Mononuclear cell (primary cell): ENCODE results near the gene NLGN4Y. TPM values are rescaled to one million over a fixed set of nuclear protein-coding genes. Genes with fewer than 3 reads are reported as not detected.

Experiments used
- H3K27me3 ChIP-seq: 2 replicates; pipeline ENCODE4 v1.6.0; 2011; ENCODE audit warnings: low read length, control low read depth; ENCODE audit not compliant: insufficient read depth
- H3K4me1 ChIP-seq: 2 replicates; pipeline ENCODE4 v1.5.1; 2011; ENCODE audit warnings: mild to moderate bottlenecking, low read length, control low read depth; ENCODE audit not compliant: insufficient read depth
- H3K4me3 ChIP-seq: 2 replicates; pipeline ENCODE4 v1.5.1; 2011; ENCODE audit warnings: mild to moderate bottlenecking, low read length, moderate library complexity
- H3K9me3 ChIP-seq: 2 replicates; pipeline ENCODE4 v1.5.1; 2011; ENCODE audit warnings: low read depth, mild to moderate bottlenecking, control low read depth, low read length
- total RNA-seq: library from RNA; depleted of rRNA; stranded (reverse); fragments of >200 nt; gene quantifications from one replicate; pipeline ENCODE4 v1.2.3, GENCODE V29; 2012

NLGN4Y gene
- total RNA-seq, 1 donor: not detected

GRCh38 chrY:14618513-14618912 is 94.2 kb downstream of the NLGN4Y start:
- Histone ChIP-seq H3K4me1 (no peaks in the 10 kb centered on the region), H3K27me3 (no peaks in the 10 kb centered on the region), H3K4me3 (no peak overlapping the region), H3K9me3 (no peaks in the 10 kb centered on the region)

- H3K27me3 ChIP-seq: no peaks in the 10 kb centered on the region
- no peaks in the 10 kb centered on the region for H3K9me3 ChIP-seq
- H3K4me3 ChIP-seq: no peak overlapping the region
- no peaks in the 10 kb centered on the region for H3K4me1 ChIP-seq
These were observed 103.9 kb downstream of the NLGN4Y start for GRCh38 chrY:14628208-14628607.

- no peaks in the 10 kb centered on the region for H3K9me3 ChIP-seq
- H3K4me1 ChIP-seq: no peaks in the 10 kb centered on the region
- no peaks in the 10 kb centered on the region for H3K27me3 ChIP-seq
- H3K4me3 ChIP-seq: no peak overlapping the region
These were observed 107.3 kb downstream of the NLGN4Y start for GRCh38 chrY:14631676-14632075.

DNA sequence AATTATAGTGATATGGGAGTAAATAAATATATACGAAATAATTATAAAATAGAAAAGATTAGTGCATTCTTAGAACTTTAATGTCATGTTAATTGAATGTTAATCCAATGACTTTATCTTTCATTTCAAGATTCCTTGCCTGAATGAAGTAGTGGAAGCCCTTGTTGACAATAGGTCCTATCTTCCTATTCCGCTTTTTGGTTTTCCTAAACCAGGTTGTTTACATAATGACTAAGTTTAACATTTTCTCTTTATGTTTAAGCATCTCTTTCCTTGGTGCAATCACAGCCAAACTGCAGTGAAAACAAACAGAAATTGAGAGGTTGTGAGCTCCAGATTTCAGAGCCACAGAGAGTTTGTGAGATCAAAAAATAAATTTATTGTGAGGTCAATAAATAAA is 109.4 kb downstream of the NLGN4Y start:
- H3K4me3 ChIP-seq: no peak overlapping the region
- no peaks in the 10 kb centered on the region for H3K4me1 ChIP-seq
- H3K9me3 ChIP-seq: no peaks in the 10 kb centered on the region
- no peaks in the 10 kb centered on the region for H3K27me3 ChIP-seq

DNA sequence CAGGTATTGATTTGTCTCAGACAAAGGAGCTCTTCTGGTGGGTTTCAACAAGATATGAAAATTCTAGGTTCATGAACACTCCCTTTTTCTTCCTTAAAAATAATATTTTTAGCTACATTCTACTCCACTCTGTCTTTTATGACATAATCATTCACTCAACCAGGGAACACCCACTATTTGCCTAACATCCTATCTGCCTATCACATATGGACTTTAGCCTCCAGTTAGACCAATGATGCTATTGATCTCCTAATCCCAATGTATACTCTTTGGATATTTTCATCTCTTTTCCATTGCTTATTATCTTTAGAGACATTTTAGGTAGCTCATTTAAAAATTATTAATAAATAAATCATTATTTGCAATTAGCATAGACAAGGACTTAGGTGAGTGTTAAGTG is 110.6 kb downstream of the NLGN4Y start:
- Histone ChIP-seq H3K4me1 (no peaks in the 10 kb centered on the region), H3K27me3 (no peaks in the 10 kb centered on the region), H3K9me3 (no peaks in the 10 kb centered on the region), H3K4me3 (no peak overlapping the region)

- no peak overlapping the region for H3K4me3 ChIP-seq
- H3K4me1 ChIP-seq: no peaks in the 10 kb centered on the region
- H3K27me3 ChIP-seq: no peaks in the 10 kb centered on the region
- no peaks in the 10 kb centered on the region for H3K9me3 ChIP-seq
These were observed 113.2 kb downstream of the NLGN4Y start for GRCh38 chrY:14637551-14637950.

GRCh38 chrY:14641853-14642252 is 117.5 kb downstream of the NLGN4Y start:
- no peaks in the 10 kb centered on the region for H3K9me3 ChIP-seq
- no peaks in the 10 kb centered on the region for H3K27me3 ChIP-seq
- no peaks in the 10 kb centered on the region for H3K4me1 ChIP-seq
- H3K4me3 ChIP-seq: no peak overlapping the region

GRCh38 chrY:14644157-14644952 is 120.0 kb downstream of the NLGN4Y start:
- no peaks in the 10 kb centered on the region for H3K4me1 ChIP-seq
- no peak overlapping the region for H3K4me3 ChIP-seq
- H3K9me3 ChIP-seq: no peaks in the 10 kb centered on the region
- no peaks in the 10 kb centered on the region for H3K27me3 ChIP-seq

DNA sequence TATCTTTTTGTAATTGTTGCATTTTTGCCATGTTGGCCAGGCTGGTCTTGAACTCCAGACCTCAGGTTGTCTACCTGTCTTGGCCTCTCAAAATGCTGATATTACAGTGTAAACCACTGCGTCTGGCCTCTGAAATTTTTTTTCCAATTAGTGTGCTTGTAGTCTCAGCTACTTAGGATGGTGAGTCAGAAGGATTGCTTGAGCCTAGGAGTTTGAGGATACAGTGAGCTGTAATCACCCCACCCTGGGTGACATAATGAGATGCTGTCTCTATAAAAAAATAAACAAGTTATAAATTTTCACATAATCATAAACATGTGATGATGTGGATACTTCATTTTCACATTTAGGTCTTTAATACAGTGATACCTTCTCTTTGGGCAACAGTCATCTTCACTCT is 154.9 kb downstream of the NLGN4Y start:
- Histone ChIP-seq H3K4me3 (no peak overlapping the region), H3K9me3 (no peaks in the 10 kb centered on the region), H3K4me1 (no peaks in the 10 kb centered on the region), H3K27me3 (no peaks in the 10 kb centered on the region)

DNA sequence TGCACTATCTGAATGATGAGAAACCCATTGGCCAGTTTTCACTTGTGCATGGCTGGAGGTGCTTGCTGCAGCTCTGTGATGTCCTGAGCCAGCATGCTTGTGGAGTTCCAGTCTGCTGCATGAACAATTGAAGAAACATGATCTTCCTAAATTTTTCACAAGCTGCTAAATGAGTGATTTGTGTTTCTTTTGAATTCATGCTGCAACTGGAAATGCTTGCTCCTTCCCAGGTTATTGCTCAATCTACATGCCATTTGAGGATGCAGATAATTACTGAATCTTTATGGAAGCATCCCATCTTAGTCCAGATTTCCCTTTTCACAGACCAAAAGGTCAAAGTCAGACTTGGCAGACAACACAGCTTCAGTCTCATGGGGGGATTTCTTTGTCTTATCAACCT is 170.2 kb downstream of the NLGN4Y start:
- Histone ChIP-seq H3K27me3 (no peaks in the 10 kb centered on the region), H3K4me1 (no peaks in the 10 kb centered on the region), H3K9me3 (no peaks in the 10 kb centered on the region), H3K4me3 (no peak overlapping the region)

DNA sequence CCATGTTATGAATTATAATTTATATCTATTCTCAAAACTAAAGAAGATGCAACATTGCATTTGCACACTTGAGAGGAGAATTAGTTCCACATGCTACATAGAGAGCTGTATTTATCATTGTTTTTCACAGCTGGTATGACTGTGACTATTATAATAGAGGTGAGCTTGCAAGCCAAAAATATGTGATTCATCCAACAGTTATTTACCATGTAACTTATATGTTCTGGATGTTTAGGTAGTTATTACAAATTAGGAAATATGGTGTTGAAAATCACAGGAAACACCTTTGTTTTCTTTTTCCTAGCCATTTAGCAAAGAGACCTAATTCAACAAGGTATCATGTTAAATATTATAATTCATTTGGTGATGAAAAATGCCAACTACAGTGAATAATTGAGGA is 183.8 kb downstream of the NLGN4Y start:
- Histone ChIP-seq H3K27me3 (no peaks in the 10 kb centered on the region), H3K4me1 (no peaks in the 10 kb centered on the region), H3K9me3 (no peaks in the 10 kb centered on the region), H3K4me3 (no peak overlapping the region)

- no peak overlapping the region for H3K4me3 ChIP-seq
- no peaks in the 10 kb centered on the region for H3K9me3 ChIP-seq
- H3K27me3 ChIP-seq: no peaks in the 10 kb centered on the region
- H3K4me1 ChIP-seq: no peaks in the 10 kb centered on the region
These were observed 217.3 kb downstream of the NLGN4Y start for GRCh38 chrY:14741596-14741995.

DNA sequence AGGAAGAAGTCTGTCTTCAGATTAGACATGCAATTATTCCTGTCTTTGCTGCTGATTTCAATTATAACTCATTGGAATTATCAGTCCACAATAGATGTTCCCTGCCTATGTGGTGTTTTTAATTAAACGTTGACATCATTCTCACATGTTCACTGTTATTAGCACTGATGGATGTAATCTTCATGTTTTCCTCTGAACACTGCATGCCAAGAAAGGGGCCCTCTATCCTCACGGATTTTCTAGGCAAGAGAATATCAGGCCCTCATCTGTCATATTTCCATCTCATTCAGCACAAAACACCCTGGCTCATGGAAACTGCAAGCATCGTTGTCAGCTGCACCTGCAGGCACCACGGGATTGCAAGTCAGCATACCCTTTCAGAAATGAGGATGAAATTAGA is 224.0 kb downstream of the NLGN4Y start:
- no peaks in the 10 kb centered on the region for H3K27me3 ChIP-seq
- no peak overlapping the region for H3K4me3 ChIP-seq
- no peaks in the 10 kb centered on the region for H3K9me3 ChIP-seq
- H3K4me1 ChIP-seq: no peaks in the 10 kb centered on the region

DNA sequence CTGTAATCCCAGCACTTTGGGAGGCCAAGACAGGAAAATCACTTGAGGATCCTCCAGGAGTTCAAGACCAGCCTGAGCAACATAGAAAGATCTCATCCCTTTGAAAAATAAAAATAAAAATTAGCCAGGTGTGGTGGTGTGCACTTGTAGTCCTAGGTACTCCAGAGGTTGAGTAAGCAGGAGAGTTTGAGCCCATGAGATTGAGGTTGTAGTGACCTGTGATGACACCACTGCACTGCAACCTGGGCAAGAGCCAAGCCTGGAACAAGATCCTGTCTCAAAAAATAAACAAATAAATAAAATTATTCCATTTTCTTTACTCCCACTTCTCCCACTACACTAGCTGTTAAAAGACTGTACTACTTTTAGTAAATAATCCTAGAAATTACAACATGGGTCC is 231.2 kb downstream of the NLGN4Y start:
- Histone ChIP-seq H3K4me1 (no peaks in the 10 kb centered on the region), H3K9me3 (no peaks in the 10 kb centered on the region), H3K4me3 (no peak overlapping the region), H3K27me3 (no peaks in the 10 kb centered on the region)

- H3K9me3 ChIP-seq: no peaks in the 10 kb centered on the region
- H3K4me3 ChIP-seq: no peak overlapping the region
- no peaks in the 10 kb centered on the region for H3K4me1 ChIP-seq
- H3K27me3 ChIP-seq: no peaks in the 10 kb centered on the region
These were observed 238.6 kb downstream of the NLGN4Y start for GRCh38 chrY:14762903-14763302.

- Histone ChIP-seq H3K9me3 (no peaks in the 10 kb centered on the region), H3K4me3 (no peak overlapping the region), H3K27me3 (no peaks in the 10 kb centered on the region)
These were observed 239.3 kb downstream of the NLGN4Y start for GRCh38 chrY:14763600-14763999.

More at GRCh38 chrY:14763600-14763999, 239.3 kb downstream of the NLGN4Y start:
- no peaks in the 10 kb centered on the region for H3K4me1 ChIP-seq
